ENCODE results near the gene WDFY4. TPM values are rescaled to one million over a fixed set of nuclear protein-coding genes. Genes with fewer than 3 reads are reported as not detected.

The WDFY4 gene
- total RNA-seq, 1 donor from 2014 or later: 4.3 TPM

- no peak for DNase-seq
Observed at GRCh38 chr10:49024484-49024883, 339.8 kb downstream of the WDFY4 start.

GRCh38 chr10:49025347-49025983, 340.8 kb downstream of the WDFY4 start:
- DNase-seq: no peak

GRCh38 chr10:49028639-49029038, 344.0 kb downstream of the WDFY4 start:
- DNase-seq: no peak

- no peak for DNase-seq
Observed at GRCh38 chr10:49029666-49030065, 345.0 kb downstream of the WDFY4 start.

Small RNA genes within 50 kb of the gene (small RNA-seq; reads per million reads assigned to genes)
- not detected for gene MIR4294 (ENCODE audit: low replicate concordance)

Other genes with a start within 250 kb of the WDFY4 start
- 1.1 TPM for gene ARHGAP22, start 79.8 kb upstream of the WDFY4 start, total RNA-seq